GM23338 (cell line): ENCODE measurements around the gene TMEM121. TPM values are rescaled to one million over a fixed set of nuclear protein-coding genes. Genes with fewer than 3 reads are reported as not detected.

Experiments
- ATAC-seq: fragments of 200-7000 bp; cut with Tn5 transposase; 3 replicates; pipeline ENCODE4 v1.9.1; 2020
- DNase-seq: peaks from one replicate; pipeline ENCODE4 v3.0.0-alpha.2; 2015; ENCODE audit warnings: low spot score
- H2AFZ ChIP-seq: fragments of 200-600 bp; sonication (generic); 2 replicates; pipeline ENCODE4 v1.8.0; 2016; ENCODE audit warnings: antibody characterized with exemption, mild to moderate bottlenecking, moderate library complexity
- H3F3A ChIP-seq: fragments of 200-600 bp; sonication (generic); replicated peaks from 2 replicates; pipeline ENCODE4 v1.8.0; 2017; ENCODE audit warnings: antibody characterized with exemption, mixed run types, low read depth
- H3K27ac ChIP-seq: fragments of 200-600 bp; sonication (generic); 2 replicates; pipeline ENCODE4 v1.6.1; 2016; ENCODE audit warnings: low read depth
- H3K27me3 ChIP-seq: fragments of 200-600 bp; sonication (generic); 2 replicates; pipeline ENCODE4 v1.8.0; 2016; ENCODE audit warnings: mild to moderate bottlenecking, mixed run types, moderate library complexity; ENCODE audit not compliant: insufficient read depth
- H3K36me3 ChIP-seq: fragments of 200-600 bp; sonication (generic); 2 replicates; pipeline ENCODE4 v1.8.0; 2016; ENCODE audit warnings: mild to moderate bottlenecking; ENCODE audit not compliant: insufficient read depth
- H3K4me1 ChIP-seq: fragments of 200-600 bp; sonication (generic); 2 replicates; pipeline ENCODE4 v1.8.0; 2016; ENCODE audit warnings: mild to moderate bottlenecking, moderate library complexity; ENCODE audit not compliant: insufficient read depth
- H3K4me2 ChIP-seq: fragments of 200-600 bp; sonication (generic); 2 replicates; pipeline ENCODE4 v1.7.1; 2017; ENCODE audit warnings: mixed run types
- H3K4me3 ChIP-seq: fragments of 200-600 bp; sonication (generic); 2 replicates; pipeline ENCODE4 v1.6.1; 2016; ENCODE audit warnings: mixed run types
- H3K79me2 ChIP-seq: fragments of 200-600 bp; sonication (generic); replicated peaks from 2 replicates; pipeline ENCODE4 v1.8.0; 2017; ENCODE audit warnings: mild to moderate bottlenecking; ENCODE audit not compliant: insufficient read depth
- H3K9me2 ChIP-seq: fragments of 200-600 bp; sonication (generic); 2 replicates; pipeline ENCODE4 v1.8.0; 2017; ENCODE audit not compliant: insufficient read depth
- H4K20me1 ChIP-seq: fragments of 200-600 bp; sonication (generic); replicated peaks from 2 replicates; pipeline ENCODE4 v1.8.0; 2017; ENCODE audit warnings: mild to moderate bottlenecking; ENCODE audit not compliant: insufficient read depth
- H3K27ac Mint-ChIP-seq: 2 replicates; pipeline ENCODE4 v1.8.0; 2020; ENCODE audit warnings: inconsistent platforms, mild to moderate bottlenecking, moderate library complexity, mixed read lengths
- H3K27me3 Mint-ChIP-seq: 3 replicates; pipeline ENCODE4 v1.8.0; 2022; ENCODE audit warnings: low read depth, mild to moderate bottlenecking, moderate library complexity, mixed read lengths, inconsistent platforms; ENCODE audit not compliant: insufficient read depth, poor library complexity
- H3K36me3 Mint-ChIP-seq: 3 replicates; pipeline ENCODE4 v1.8.0; 2021; ENCODE audit warnings: low read depth, mild to moderate bottlenecking, inconsistent platforms, moderate library complexity, mixed read lengths
- H3K4me1 Mint-ChIP-seq: 3 replicates; pipeline ENCODE4 v1.8.0; 2020; ENCODE audit warnings: mild to moderate bottlenecking, inconsistent platforms, mixed read lengths
- H3K4me3 Mint-ChIP-seq: 3 replicates; pipeline ENCODE4 v1.8.0; 2021; ENCODE audit warnings: moderate library complexity, mild to moderate bottlenecking, inconsistent platforms, mixed read lengths
- H3K9me3 Mint-ChIP-seq: 3 replicates; pipeline ENCODE4 v1.8.0; 2020; ENCODE audit warnings: moderate library complexity, mild to moderate bottlenecking, inconsistent platforms, mixed read lengths
- ETS1 ChIP-seq: IDR thresholded peaks from 2 replicates; pipeline ENCODE4 v1.6.1; 2016; ENCODE audit warnings: antibody characterized with exemption
- EZH2phosphoT487 ChIP-seq: fragments of 200-600 bp; sonication (generic); IDR thresholded peaks from one replicate; pipeline ENCODE4 v1.8.1; 2018; ENCODE audit warnings: antibody characterized with exemption; ENCODE audit not compliant: unreplicated experiment
- REST ChIP-seq: IDR thresholded peaks from one replicate; pipeline ENCODE4 v1.6.1; 2018; ENCODE audit warnings: antibody characterized with exemption; ENCODE audit not compliant: unreplicated experiment
- ZNF114 ChIP-seq: fragments of 250-450 bp; sonication (Bioruptor Pico); IDR thresholded peaks from 2 replicates; pipeline ENCODE4 v1.5.0; 2020; ENCODE audit warnings: mild to moderate bottlenecking, moderate library complexity
- ZNF462 ChIP-seq: fragments of 250-450 bp; sonication (Bioruptor Pico); IDR thresholded peaks from 2 replicates; pipeline ENCODE4 v1.5.0; 2020; ENCODE audit warnings: mild to moderate bottlenecking, moderate library complexity
- polyA plus RNA-seq: library from polyadenylated mRNA; unstranded; fragments of >200 nt; fragmentation: Nextera tagmentation; extraction: Ambion mirVana; gene quantifications from 2 replicates; pipeline ENCODE4 v1.2.1, GENCODE V29; 2016
- total RNA-seq: library from RNA; depleted of rRNA; stranded (reverse); fragments of >200 nt; shearing (Covaris generic); gene quantifications from 2 replicates; pipeline ENCODE4 v1.2.3, GENCODE V29; 2014

Gene TMEM121
- total and polyA plus RNA-seq, 2 experiments from 2014 or later, result 0.13 to 1.3 TPM

GRCh38 chr14:105531088-105531893 is 4.9 kb downstream of the TMEM121 start:
- Mint-ChIP-seq H3K9me3 (peaks cover 26% of the 10 kb centered on the region), H3K27ac (no peak overlapping the region), H3K4me3 (no peak overlapping the region), H3K36me3 (peaks cover 9% of the 10 kb centered on the region; the same call in 2 of the 3 replicates), H3K27me3 (peaks cover 23% of the 10 kb centered on the region), H3K4me1 (no peaks in the 10 kb centered on the region)
- ATAC-seq, result no peak
- Histone ChIP-seq H3K9me2 (no peaks in the 10 kb centered on the region), H3F3A (no peaks in the 10 kb centered on the region), H3K27ac (no peak overlapping the region), H3K36me3 (no peaks in the 10 kb centered on the region), H3K79me2 (no peaks in the 10 kb centered on the region), H4K20me1 (no peaks in the 10 kb centered on the region), H3K4me2 (no peak overlapping the region), H3K4me1 (no peaks in the 10 kb centered on the region), H2AFZ (no peak overlapping the region), H3K27me3 (peaks cover 20% of the 10 kb centered on the region), H3K4me3 (no peak overlapping the region)
- TF ChIP-seq ZNF462 (CRISPR knock-in tag) (no peak), ZNF114 (CRISPR knock-in tag) (no peak), EZH2phosphoT487 (no peak)
- no peak for DNase-seq

- no peak for DNase-seq
- no peaks in the 10 kb centered on the region for H3K4me1 ChIP-seq
- peaks cover 24% of the 10 kb centered on the region for H3K27me3 Mint-ChIP-seq
- no peak overlapping the region for H3K4me2 ChIP-seq
- no peak overlapping the region for H3K27ac Mint-ChIP-seq
- no peaks in the 10 kb centered on the region for H4K20me1 ChIP-seq
- H3K4me3 Mint-ChIP-seq, result no peak overlapping the region
- H3K4me1 Mint-ChIP-seq, result no peaks in the 10 kb centered on the region; the same call in 2 of the 3 replicates
- no peak overlapping the region for H3K4me3 ChIP-seq
- peaks cover 13% of the 10 kb centered on the region; the same call in 2 of the 3 replicates for H3K36me3 Mint-ChIP-seq
- no peaks in the 10 kb centered on the region for H3K79me2 ChIP-seq
- ATAC-seq, result no peak
- H3K9me3 Mint-ChIP-seq, result peaks cover 34% of the 10 kb centered on the region
- no peaks in the 10 kb centered on the region for H3K9me2 ChIP-seq
- no peak overlapping the region for H2AFZ ChIP-seq
- no peak overlapping the region for H3K27ac ChIP-seq
- peaks cover 16% of the 10 kb centered on the region for H3K27me3 ChIP-seq
- H3F3A ChIP-seq, result no peaks in the 10 kb centered on the region
- no peaks in the 10 kb centered on the region for H3K36me3 ChIP-seq
- TF ChIP-seq REST, result no peak
- no peak for TF ChIP-seq ETS1
- TF ChIP-seq EZH2phosphoT487, result no peak
- TF ChIP-seq ZNF114 (CRISPR knock-in tag), result no peak
These were observed 5.7 kb downstream of the TMEM121 start for GRCh38 chr14:105531894-105532623.
